Measurements from ENCODE around the gene COX6A2. TPM values are rescaled to one million over a fixed set of nuclear protein-coding genes. Genes with fewer than 3 reads are reported as not detected.

Gene COX6A2
- polyA plus RNA-seq, 1 donor from 2014 or later = not detected

DNA sequence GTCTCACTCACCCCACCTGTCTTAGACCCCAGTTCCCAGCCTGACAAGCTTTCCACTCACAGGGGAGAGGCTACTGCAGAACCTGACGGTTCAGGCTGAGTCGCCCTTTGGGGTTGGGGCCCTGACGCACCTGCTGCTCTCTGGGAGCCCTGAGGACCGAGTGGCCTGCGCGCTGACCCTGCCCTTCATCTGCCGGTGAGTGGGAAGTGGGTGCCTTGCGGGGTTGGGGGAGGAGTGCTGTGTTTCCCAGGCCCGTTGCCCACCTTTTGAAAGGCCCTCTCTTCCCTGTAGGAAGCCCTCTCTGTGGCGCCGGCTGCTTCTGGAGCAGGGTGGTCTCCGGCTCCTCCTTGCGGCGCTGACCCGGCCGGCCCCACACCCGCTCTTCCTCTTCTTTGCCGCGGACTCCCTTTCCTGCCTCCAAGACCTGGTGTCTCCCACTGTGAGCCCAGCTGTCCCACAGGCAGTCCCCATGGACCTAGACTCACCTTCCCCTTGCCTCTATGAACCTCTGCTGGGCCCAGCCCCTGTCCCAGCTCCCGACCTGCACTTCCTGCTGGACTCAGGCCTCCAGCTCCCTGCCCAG, 37.7 kb upstream of the COX6A2 start:
- Histone ChIP-seq H4K20me1 (ENCODE audit: insufficient read depth) (no peaks in the 10 kb centered on the region), H3K9me2 (ENCODE audit: insufficient read depth, low read length) (no peaks in the 10 kb centered on the region), H3K79me2 (replicated peaks; ENCODE audit: insufficient read depth, low read length) (peaks cover 3% of the 10 kb centered on the region), H3K4me3 (ENCODE audit: low read length) (no peak overlapping the region), H3K27me3 (ENCODE audit: insufficient read depth, low read depth, low read length) (no peaks in the 10 kb centered on the region), H3K9ac (ENCODE audit: low read length) (no peak overlapping the region), H3K9me3 (ENCODE audit: low read length) (no peaks in the 10 kb centered on the region), H3K4me2 (ENCODE audit: low read length) (no peak overlapping the region), H2AFZ (ENCODE audit: low read depth, low read length) (no peak overlapping the region), H3K27ac (ENCODE audit: low read length) (no peak overlapping the region), H3F3A (ENCODE audit: insufficient read depth, low read length, poor library complexity, severe bottlenecking) (no peaks in the 10 kb centered on the region), H3K36me3 (ENCODE audit: insufficient read depth, low read length) (no peaks in the 10 kb centered on the region)
- TF ChIP-seq TAF1 (IDR thresholded peaks at IDR 0.05; ENCODE audit: low read depth) (no peak), POLR2AphosphoS5 (IDR thresholded peaks at IDR 0.05) (no peak), SMC3 (conservative IDR thresholded peaks at IDR 0.05; ENCODE audit: poor library complexity) (no peak), RAD21 (conservative IDR thresholded peaks at IDR 0.05) (no peak), EP300 (conservative IDR thresholded peaks at IDR 0.05; ENCODE audit: poor library complexity, severe bottlenecking) (no peak), EZH2 (IDR thresholded peaks at IDR 0.05; ENCODE audit: borderline replicate concordance, insufficient read depth, low read length, poor library complexity, severe bottlenecking) (no peak), MXI1 (conservative IDR thresholded peaks at IDR 0.05; ENCODE audit: poor library complexity, severe bottlenecking) (no peak)
- TF ChIP-seq, protein P1, sequence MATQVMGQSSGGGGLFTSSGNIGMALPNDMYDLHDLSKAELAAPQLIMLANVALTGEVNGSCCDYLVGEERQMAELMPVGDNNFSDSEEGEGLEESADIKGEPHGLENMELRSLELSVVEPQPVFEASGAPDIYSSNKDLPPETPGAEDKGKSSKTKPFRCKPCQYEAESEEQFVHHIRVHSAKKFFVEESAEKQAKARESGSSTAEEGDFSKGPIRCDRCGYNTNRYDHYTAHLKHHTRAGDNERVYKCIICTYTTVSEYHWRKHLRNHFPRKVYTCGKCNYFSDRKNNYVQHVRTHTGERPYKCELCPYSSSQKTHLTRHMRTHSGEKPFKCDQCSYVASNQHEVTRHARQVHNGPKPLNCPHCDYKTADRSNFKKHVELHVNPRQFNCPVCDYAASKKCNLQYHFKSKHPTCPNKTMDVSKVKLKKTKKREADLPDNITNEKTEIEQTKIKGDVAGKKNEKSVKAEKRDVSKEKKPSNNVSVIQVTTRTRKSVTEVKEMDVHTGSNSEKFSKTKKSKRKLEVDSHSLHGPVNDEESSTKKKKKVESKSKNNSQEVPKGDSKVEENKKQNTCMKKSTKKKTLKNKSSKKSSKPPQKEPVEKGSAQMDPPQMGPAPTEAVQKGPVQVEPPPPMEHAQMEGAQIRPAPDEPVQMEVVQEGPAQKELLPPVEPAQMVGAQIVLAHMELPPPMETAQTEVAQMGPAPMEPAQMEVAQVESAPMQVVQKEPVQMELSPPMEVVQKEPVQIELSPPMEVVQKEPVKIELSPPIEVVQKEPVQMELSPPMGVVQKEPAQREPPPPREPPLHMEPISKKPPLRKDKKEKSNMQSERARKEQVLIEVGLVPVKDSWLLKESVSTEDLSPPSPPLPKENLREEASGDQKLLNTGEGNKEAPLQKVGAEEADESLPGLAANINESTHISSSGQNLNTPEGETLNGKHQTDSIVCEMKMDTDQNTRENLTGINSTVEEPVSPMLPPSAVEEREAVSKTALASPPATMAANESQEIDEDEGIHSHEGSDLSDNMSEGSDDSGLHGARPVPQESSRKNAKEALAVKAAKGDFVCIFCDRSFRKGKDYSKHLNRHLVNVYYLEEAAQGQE (IDR thresholded peaks at IDR 0.05; ENCODE audit: borderline replicate concordance) = no peak

DNA sequence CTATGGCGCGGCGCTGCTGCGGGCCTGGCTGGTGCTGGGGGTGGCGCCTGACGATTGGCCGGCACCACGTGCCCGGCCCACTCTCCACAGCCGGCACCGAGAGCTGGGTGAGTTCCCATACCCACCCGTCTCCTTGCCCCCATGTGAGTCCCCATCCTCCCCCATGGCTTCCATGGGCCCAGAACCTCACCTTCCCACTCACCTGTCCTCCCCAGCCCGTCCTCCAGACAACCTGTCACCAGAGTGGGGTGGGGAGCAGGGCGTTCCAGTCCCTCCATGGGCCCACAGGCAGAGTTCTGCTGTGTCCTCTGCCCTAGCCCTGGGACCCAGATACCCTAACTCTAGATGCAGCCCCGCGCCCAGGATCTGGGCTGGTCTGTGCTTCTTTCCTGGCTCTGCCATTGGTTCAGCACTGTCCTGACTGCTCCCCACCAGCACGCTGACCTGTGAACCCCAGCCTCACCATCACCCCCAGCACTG, 36.7 kb upstream of the COX6A2 start:
- H3K27me3 ChIP-seq (ENCODE audit: insufficient read depth, low read depth, low read length) = no peaks in the 10 kb centered on the region
- no peak for TF ChIP-seq EP300 (conservative IDR thresholded peaks at IDR 0.05; ENCODE audit: poor library complexity, severe bottlenecking)
- TF ChIP-seq POLR2AphosphoS5 (IDR thresholded peaks at IDR 0.05) = no peak
- TF ChIP-seq, protein P1 (IDR thresholded peaks at IDR 0.05; ENCODE audit: borderline replicate concordance) = no peak
- H4K20me1 ChIP-seq (ENCODE audit: insufficient read depth) = no peaks in the 10 kb centered on the region
- no peak overlapping the region for H3K4me3 ChIP-seq (ENCODE audit: low read length)
- no peak overlapping the region for H3K9ac ChIP-seq (ENCODE audit: low read length)
- peaks cover 8% of the 10 kb centered on the region for H3F3A ChIP-seq (ENCODE audit: insufficient read depth, low read length, poor library complexity, severe bottlenecking)
- no peak overlapping the region for H3K27ac ChIP-seq (ENCODE audit: low read length)
- H2AFZ ChIP-seq (ENCODE audit: low read depth, low read length) = no peak overlapping the region
- H3K79me2 ChIP-seq (replicated peaks; ENCODE audit: insufficient read depth, low read length) = peaks cover 3% of the 10 kb centered on the region
- no peak overlapping the region for H3K4me2 ChIP-seq (ENCODE audit: low read length)
- no peaks in the 10 kb centered on the region for H3K9me2 ChIP-seq (ENCODE audit: insufficient read depth, low read length)
- no peaks in the 10 kb centered on the region for H3K9me3 ChIP-seq (ENCODE audit: low read length)
- no peaks in the 10 kb centered on the region for H3K36me3 ChIP-seq (ENCODE audit: insufficient read depth, low read length)

All from neural cell (in vitro differentiated cells).